Loucy (cell line): Measurements from ENCODE around the gene SNORC.

Source experiments
- EZH2phosphoT487 ChIP-seq: fragments of 200-600 bp; IDR thresholded peaks from 2 replicates; pipeline ENCODE4 v1.6.1; 2018; ENCODE audit warnings: antibody characterized with exemption, mild to moderate bottlenecking, moderate library complexity, borderline replicate concordance
- TF ChIP-seq, protein P1 (sequence below): fragments of 200-600 bp; sonication (generic); conservative IDR thresholded peaks from 2 replicates; pipeline ENCODE4 v1.5.1; 2014; ENCODE audit warnings: mild to moderate bottlenecking, antibody characterized with exemption, low read length

DNA sequence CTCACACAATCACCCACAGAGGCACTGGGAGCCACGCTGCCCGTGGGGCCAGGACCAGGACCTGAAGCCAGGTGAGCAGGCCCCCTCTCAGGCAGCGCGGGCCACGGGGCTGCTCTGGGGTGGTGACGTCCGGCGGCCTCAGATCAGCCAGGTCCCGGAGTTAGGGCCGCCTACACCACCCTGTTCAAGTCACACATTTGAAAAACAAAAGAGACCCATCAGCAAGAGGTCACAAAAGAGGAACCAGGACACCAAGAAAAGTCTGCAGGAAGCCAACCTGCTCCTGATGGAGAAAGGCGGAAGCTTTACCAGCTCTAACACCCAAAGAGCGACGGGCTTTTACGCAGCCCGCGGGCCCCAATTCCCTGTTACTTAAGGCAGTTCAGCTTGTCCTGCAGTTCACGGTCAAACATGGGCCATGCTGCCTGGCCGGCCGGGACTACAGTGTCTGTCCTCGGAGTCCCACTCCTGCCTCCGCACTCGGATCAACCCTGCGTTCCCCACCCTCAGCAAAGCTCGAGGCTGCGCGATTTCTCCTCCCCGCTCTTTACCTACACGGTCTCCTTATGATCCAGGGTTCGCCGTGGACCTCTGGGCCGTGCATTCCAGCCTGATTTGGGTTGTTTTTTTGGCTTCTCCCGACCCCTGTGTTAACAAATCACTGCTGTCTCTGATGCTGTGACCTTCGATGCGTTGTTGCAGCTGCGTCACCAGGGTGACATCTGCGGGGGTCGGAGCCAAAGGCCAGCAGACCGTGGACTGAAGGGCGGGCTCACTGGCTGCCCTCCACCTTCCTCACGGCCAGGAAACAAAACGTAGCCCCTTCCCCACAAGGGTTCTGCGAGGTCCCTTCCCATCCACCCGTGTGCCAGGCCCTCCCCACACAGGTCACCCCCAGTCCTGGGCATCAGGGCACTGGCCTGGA lies 31.0 kb downstream of the SNORC start:
- TF ChIP-seq, protein P1, sequence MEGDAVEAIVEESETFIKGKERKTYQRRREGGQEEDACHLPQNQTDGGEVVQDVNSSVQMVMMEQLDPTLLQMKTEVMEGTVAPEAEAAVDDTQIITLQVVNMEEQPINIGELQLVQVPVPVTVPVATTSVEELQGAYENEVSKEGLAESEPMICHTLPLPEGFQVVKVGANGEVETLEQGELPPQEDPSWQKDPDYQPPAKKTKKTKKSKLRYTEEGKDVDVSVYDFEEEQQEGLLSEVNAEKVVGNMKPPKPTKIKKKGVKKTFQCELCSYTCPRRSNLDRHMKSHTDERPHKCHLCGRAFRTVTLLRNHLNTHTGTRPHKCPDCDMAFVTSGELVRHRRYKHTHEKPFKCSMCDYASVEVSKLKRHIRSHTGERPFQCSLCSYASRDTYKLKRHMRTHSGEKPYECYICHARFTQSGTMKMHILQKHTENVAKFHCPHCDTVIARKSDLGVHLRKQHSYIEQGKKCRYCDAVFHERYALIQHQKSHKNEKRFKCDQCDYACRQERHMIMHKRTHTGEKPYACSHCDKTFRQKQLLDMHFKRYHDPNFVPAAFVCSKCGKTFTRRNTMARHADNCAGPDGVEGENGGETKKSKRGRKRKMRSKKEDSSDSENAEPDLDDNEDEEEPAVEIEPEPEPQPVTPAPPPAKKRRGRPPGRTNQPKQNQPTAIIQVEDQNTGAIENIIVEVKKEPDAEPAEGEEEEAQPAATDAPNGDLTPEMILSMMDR: no peak
- TF ChIP-seq EZH2phosphoT487: no peak
